OCI-M1 (cell line): ENCODE measurements around the gene CCNL1.

ENCODE experiments used
- DNase-seq: peaks from one replicate; lab custom pipeline; 2025; lab: John Stamatoyannopoulos, UW

CCNL1 gene

GRCh38 chr3:157122832-157123427, 37.0 kb downstream of the CCNL1 start:
- no peak for DNase-seq

GRCh38 chr3:157122116-157122515, 37.8 kb downstream of the CCNL1 start:
- no peak for DNase-seq

- DNase-seq, result no peak
Observed at GRCh38 chr3:157121522-157121921, 38.4 kb downstream of the CCNL1 start.

- no peak for DNase-seq
Observed at GRCh38 chr3:157120071-157120892, 39.7 kb downstream of the CCNL1 start.

DNA sequence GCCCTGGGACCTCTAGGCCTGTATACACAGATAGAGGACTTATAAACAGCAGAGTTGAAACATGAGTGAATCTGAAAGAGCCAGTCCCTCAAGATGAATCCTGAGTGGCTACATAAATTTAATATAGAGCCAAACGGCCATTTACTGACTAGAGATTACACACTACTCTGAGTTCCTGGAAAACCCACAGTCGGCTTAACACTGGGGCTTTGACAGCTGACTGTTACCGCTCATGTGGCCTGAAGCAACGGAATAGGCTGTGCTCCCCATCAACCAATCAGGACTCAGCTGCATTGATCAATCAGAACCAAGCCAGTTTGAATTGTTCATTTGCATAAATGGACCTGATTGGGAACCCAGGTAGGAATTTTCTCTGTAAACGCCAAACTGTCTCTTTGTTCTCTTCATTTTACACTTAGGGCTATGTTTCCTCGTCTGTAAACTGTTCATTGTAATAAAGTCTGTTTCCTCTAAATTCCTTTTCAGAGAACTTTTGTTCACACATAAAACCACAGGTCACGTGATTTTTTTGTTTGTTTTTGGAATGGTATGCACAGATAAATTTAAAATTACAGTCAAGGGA, 40.5 kb downstream of the CCNL1 start:
- DNase-seq, result peak; percentile 97

- DNase-seq, result peak; percentile 74
Observed at GRCh38 chr3:157117875-157118654, 41.9 kb downstream of the CCNL1 start.

DNA sequence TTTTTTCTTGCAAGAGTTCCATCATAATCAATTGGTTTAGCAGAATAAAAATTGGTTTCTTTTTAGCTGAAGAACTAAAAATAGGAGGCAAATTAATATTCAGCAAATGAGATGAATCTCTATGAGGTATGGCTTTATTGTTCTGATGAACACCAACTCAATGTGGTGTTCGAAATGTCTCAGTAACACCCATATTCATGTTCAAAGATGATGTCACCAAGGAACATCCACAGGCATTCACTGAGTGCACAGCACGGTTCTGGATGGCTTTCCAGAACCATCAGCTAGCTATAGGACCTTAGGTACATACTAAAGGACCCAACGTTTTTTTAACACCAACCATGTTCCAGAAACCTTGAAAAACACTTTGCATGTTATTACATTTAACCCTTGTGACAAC, 42.7 kb downstream of the CCNL1 start:
- no peak for DNase-seq

DNA sequence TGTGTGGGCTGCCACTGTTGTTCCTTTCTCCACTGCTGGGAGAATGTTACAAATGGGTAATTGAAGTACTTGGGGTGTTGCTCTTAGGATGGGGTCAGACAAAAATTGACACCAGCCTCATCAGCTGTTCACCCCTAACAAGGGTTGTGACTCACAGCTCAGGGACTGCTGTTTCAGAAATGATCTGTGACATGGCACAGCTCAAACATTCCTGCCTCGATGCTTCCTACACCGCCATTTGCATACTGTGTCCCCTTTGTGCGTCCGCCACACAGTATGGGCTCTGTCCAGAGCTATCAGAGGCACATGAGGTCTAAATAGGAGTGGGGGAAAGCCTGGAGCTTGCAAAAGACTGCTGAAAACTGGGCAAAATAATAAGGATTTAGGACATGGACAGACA, 43.9 kb downstream of the CCNL1 start:
- DNase-seq, result no peak

DNA sequence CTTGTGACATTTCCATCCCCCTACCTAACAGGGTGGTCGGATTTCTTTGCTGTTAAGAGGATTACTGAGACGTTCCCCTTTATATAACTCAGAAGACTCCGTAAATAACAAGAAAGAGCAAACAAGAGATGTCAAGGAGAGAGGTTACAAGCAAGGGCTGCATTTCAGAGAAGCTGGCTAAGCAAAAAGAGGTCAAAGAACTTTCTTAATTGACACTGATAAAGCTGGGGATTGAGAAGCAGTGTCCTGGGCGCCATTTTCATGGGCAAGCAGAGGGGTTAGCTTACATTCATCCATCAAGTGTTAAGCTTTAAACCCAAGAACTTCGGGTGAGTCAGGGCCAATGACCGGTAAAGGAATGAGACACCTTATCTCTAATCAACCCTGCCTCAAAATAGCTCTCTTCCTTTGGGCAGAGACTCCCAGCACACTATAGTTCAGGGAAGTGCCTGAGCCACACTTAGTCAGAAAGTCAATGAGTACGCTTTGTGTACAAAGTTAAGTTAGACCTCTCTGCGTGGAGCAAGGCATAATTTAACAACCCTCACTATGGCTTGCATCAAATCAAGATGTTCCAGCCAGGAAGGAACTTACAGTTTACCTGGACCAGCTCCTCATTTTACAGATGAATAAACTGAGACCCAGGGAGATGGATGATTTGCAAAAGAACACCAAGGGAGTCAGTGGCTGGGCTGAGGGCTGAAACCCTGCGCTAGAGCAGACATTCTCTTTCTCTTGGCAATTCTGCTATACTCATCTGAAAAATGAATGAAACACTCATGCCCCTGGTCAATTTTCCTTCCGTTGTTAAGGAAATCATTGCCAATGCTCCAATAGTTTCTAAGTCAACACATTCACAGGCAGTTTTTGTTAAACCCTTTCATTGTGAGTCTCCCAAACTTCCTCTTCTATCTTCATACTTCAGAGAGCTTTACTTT, 44.6 kb downstream of the CCNL1 start:
- DNase-seq, result peak; percentile 36

GRCh38 chr3:157113832-157114505, 46.0 kb downstream of the CCNL1 start:
- DNase-seq, result peak; percentile 44

DNA sequence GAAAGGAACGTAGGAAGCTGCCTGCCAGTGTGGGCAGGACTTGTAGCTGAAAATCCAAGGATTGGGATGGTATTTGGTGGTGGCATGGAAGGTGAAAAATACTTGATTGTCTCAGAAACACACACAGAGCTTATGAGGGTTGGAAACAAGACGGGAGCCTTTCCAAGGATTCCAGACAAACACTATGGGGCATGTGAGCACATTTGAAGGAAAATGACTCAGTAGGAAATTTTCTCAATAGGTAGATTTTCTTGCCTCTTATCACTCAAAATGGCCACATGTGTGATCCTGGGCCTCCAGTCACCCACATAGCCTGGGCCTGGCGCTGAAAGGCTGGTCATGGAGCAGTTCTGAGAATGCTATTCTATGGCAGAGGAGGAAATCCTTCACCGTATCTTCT, 47.4 kb downstream of the CCNL1 start:
- DNase-seq, result no peak

- DNase-seq, result peak; percentile 36
Observed at GRCh38 chr3:157111518-157111917, 48.4 kb downstream of the CCNL1 start.

- peak; percentile 73 for DNase-seq
Observed at GRCh38 chr3:157110761-157111278, 49.1 kb downstream of the CCNL1 start.

DNA sequence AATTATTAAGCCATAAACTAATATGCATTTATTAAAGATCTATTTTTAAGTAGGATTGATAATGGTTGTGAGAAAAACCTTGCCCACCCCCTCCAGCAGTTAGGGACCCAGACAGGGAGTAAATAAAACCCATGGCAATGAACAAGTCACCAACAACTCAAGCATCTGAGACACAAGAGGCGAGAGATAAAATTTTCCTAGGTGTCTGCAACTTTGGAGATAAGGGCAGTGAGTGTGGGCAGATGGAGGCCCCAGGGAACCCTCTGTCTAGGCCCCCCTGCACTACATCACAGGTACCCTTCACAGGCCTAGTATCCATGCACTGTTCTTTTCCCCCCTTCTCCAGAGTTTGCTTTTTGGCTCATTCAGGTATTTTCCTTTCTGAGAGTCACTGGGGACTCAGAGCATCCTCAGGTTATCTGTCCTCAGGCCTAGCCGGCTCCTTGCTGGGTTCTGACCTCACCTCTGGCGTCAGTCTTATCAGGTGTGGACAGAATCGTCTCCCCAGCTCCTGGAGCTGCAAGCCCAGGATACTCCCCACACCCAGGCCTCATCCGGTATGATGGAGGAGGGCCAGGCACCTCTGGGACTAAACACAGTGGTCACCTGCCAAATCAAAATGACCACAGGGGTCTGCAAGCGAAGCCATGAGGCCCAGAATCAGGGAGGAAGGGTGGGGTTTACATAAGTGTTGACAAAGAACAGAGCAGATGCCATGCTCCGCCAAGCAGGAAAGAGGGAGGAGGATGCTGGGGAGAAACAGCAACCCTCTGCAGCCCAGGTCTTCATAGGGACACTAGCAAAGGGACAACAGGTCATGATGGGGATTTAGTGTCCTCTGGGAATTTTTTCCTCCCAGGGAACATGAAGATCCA, 50.4 kb downstream of the CCNL1 start:
- peak; percentile 14 for DNase-seq

- peak; percentile 55 for DNase-seq
Observed at GRCh38 chr3:157107644-157108133, 52.3 kb downstream of the CCNL1 start.

- no peak for DNase-seq
Observed at GRCh38 chr3:157107037-157107436, 52.9 kb downstream of the CCNL1 start.

DNA sequence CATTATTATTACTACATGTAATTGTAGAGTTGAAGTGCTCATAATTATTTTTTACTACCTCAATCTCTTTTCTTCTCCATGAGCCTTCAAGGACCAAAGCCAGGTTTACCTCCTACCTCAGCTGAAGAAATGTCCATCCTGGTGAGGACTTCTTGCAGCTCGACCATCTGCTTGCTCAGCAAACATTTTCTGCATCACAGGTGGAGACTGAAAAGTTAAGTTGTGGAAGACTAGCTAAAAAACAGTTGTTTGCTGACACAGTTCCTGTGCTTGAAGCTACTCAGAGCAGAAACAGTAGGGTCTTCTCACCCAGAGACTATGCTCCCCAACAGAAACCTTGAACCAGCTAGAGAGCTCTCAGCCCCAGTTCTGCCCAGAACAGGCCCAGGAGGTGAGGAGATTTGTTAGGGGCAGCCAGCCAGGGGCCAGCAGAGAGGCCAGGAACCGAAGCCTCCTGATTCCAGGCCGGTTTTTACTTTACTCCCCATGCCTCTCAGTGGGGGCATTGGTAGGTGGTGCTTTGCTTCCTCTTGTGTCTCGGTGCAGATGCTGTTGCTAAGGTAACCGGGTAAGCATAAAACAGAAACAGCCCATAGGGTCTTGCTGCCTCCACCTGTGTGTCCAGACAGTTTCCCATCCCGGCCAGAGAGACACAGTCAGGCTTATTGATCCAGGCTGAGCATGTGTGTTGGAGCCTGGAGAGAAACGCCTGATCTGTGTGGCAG, 54.9 kb downstream of the CCNL1 start:
- DNase-seq, result no peak

DNA sequence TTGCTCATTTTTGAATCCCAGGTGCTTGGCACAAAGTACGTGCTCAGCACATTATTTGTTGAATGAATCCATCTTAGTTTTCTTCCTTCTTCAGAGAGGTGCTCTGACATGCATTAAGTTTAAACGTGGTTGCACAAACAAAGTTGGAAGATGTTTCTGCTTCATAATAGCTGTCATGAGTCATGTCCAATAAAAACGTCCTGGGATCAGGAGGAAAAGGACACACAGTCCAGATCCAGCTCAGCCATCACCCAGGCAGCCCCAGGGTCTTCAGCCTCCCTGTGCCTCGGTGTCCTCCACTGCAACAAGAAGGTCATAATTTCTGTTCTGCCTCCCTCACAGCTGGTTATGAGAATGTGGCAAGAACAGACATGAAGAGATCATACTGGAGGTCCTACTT, 55.4 kb downstream of the CCNL1 start:
- no peak for DNase-seq

GRCh38 chr3:157103860-157104259, 56.1 kb downstream of the CCNL1 start:
- no peak for DNase-seq
